Measurements from ENCODE around the gene TPM4.

TPM4 gene

GRCh38 chr19:16148443-16149229, 72.3 kb downstream of the TPM4 start:
- in situ Hi-C loops (cut with MboI; ENCODE audit: low sequenced_read_pairs): no loop called here
